CD4-positive, alpha-beta T cell treated with Interleukin-6 at 100 ng/mL for 8 hours (primary cell): Measurements from ENCODE around the gene INTS6.
A peak's percentile ranks its signal among the peaks of the same experiment; 100 is the strongest.
"Not testable (repeated sequence)": the region's sequence is repeated elsewhere in the genome, so short reads cannot be mapped to it uniquely, and the experiment has no call there.

Source experiments
- DNase-seq: peaks from one replicate; pipeline ENCODE4 v3.0.0-alpha.2; 2020; ENCODE audit warnings: mixed read lengths, low spot score

Gene INTS6

DNA sequence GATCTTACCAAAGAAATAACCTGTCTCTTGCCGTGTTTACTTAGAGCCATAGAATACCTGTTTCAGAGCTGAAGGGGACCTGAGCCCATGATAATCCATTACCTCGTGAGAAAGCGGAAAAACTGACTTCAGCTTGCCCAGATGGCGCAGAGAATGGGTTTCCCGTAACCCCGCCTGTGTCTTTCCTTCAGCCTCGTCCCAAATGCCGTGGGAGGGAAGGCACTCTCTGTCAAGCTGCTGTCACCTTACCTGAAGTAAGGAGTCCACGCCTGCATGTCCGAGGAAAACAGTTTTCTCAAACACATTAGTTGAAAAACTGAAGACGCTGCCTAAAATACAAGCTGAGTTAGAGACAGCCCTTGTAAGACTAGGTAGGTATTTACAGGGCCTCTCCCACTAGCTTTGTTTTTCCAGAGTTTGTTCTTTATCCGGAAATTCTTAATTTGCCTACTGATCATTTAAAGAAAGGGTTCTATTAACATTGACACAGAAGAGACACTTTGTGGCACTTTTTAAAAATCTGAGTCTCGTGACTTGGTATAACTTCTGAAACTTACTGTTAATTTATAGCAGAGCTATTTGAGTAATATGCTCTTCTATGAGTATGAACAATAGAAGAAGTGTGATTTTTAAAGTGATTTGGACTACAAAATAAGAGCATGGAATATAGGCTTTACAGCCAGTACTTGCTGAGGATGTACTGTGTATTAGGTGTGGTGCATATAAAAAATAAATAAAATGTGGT, 1.3 kb upstream of the INTS6 start:
- peak; percentile 19 for DNase-seq

DNA sequence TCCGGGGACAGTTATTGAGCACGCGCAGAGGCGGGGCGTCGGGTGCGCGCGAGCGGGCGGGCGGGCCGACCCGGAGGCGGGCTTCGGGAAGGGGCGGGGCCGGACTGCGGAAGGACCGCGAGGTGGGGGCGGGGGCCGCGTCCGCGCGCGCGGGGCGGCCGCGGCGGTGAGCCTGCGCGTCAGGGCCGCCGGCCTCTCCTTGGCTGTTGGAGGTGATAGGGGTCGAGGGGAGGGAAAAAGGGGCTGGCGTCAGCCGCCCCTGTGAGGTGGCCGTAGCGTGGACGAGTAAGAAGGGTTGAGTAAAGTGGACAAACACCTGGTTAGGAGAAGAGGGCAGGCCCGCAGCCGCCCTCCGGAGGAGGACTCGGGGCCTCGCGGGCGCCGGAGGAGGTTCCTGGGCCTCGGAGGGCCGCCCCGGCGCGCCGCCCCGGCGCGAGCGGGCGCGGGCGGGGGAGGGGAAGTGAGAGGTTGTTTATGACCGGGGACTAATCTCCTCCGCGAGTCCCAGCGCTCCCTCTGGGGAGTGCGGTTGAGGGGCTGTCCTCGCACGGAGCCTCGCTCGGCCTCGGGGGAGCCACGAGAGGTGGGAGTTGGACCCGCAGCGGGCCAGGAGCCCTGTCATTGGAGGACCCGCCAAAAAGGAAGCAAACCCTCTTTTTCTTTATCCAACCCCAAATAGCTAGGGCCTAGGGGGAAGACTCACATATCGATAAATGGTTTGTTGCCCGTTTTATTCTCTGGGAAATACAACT, 547 bp upstream of the INTS6 start:
- peak; percentile 81 for DNase-seq

DNA sequence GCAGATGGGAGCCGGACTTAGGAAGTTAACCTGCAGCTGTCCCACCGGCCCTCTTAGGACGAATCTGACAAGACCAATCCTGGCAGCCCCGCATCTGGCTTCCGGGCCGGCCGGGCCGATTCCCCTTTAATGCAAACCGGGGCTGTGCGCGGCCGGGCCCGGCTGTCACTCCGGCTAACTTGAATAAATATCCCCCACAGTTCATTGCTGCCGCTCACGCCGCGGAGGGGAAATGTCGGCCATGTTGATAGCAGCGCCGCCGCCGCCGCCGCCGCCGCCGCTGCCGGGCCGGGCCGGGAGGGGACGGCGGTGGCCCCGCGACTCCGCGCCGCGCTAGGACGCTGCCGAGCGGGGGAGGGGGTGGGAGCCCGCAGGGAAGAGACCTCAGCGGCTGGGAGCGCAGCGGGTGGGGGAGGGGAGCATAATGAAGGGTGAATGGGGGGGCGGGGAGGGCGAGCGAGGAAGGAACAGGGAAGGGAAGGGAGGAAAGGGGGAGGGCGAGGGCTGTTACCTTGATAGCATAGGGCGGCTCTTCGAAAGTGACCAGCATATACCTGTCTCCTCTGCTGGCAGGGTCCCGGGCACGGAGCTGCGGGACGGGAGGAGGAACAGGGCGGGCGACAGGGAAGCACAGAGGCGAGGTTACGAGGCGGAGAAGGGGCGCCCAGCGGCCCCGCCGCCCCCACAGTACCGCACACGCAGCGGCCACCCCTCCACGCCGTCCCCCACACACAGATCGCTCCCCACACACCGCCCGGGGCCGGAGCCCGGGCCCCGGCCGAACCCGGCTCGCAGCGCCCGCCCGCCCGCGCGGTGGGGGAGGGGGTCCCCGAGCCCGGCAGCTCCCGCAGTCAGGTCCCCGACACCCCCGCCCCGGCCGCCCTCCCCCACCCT, 1.1 kb downstream of the INTS6 start:
- DNase-seq: peak; percentile 71

DNA sequence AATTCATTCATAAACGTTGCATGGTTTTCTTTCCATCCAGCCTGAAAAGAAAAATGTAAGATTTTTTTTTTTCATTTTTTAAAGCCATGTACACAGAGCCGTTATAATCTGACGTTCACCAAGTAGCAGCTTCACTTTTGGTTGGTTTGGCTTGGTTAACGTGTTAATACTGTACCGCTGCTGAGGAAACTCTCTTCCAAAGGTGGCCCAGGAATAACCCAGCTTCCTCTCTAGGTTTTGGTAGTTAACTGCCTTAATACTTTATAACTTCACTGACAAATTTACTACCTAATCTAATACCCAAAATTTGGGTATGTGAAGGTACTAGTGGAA, 1.7 kb downstream of the INTS6 start:
- no peak for DNase-seq

DNA sequence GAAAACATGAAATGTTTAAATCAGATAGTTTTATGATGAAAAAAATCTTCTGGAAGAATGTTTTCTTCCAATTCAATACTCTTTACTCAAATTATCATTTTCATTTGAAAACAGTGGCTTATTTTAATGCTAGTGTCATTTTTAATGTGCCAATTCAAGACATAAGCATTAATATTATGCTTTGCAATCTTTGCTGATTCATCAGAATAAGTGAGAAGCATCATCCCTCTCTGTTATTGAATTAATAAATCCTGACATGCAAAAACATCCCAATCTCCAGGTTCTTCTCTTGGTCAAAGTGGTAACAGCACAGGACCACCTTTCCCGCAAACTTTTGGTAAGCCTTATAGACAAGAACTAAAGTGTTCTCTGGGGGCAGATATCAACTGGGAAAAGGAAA, 3.8 kb downstream of the INTS6 start:
- no peak for DNase-seq

DNA sequence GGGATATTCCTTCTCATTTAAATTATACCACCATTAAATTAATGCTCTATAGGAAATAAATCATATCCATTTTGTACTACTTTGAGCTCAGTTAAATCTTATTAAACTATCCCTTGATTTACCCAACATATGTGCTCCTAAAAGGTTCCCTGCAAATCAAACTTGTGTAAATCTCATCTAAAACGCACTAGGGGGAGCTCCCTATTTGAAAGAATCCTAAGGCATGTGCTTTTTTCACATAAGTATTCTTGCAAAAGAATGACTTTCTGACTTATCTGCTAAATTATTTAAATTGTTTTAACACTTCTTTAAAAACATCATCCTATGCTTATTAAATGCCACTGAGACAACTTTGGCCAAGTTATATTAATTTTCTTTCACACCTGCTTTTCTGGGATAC, 7.9 kb downstream of the INTS6 start:
- DNase-seq: no peak

DNA sequence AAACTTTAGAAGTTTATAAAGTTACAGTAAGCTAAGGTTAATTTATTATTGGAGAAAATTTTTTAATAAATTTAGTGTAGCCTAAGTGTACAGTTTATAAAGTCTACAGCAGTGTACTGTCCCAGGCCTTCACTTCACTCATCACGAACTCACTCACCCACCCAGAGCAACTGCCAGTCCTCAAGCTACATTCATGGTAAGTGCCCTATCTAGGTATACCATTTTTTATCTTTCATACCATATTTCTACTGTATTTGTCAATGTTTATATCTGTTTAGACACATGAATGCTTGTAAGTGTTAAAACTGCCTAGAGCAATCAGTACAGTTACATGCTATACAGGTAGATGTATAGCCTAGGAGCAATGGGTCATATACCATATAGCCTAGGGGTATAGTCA, 12.5 kb downstream of the INTS6 start:
- no peak for DNase-seq

DNA sequence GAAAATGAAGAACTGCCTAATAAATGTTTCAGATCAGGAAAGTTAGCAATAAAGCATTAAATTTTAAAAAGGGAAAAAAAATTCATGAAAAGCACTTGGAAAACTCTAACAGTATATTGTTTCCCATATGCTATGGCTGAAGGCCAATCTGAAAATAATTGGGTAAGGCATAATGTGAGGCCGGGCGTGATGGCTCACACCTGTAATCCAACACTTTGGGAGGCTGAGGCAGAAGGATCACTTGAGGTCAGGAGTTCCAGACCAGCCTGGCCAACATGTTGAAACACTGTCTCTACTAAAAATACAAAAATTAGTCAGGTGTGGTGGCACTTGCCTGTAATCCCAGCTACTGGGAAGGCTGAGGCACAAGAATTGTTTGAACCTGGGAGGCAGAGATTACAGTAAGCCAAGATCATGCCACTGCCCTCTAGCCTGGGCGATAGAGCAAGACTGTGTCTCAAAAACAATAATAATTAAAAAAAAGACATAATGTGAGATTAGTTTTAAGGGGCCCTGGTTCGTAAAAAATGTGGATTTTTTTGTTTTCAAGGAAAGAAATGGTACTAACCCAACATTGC, 15.2 kb downstream of the INTS6 start:
- DNase-seq: no peak

DNA sequence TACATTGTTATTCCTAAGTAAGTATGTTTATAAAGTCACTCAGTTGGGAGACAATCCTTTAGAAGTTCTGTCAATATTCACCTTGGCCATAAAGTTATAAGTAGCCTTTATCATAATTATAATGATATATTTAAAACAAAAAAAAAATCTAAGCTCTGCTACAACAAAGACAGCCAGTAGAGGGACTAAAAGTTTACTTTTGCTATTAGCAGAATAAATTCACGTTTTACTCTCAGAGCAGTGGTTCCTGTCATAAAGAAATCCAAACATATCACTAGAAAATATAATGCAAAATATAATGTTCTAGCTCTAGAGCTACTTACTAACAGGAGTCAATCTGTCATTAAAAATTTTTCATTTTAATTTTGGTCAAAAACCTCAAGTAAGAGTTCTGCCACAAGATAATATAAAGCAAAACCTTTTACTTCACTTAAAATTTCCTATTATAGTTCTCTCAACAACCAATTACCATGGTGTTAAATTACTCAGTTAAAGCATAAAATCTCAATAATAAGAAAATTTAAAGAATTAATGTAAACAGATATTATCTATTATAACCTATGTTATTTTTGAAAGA, 17.7 kb downstream of the INTS6 start:
- DNase-seq: no peak

DNA sequence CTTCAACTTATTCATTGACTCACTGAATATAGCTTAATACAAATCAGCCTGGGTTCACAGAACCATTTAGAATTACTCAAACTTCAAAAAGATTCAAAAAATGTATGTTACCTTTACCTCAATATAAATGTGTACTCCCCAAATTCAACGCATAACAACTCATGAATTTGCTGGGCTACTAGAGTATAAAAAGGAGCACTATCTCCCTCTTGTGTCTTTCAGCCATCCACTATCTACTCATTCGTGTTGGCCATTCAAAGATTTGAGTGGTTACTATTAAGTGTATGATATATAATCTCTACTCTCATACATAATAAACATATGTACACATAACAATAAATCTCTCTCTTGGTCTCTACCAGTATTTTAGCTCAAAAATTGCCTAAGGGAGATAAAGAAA, 20.3 kb downstream of the INTS6 start:
- DNase-seq: no peak

DNA sequence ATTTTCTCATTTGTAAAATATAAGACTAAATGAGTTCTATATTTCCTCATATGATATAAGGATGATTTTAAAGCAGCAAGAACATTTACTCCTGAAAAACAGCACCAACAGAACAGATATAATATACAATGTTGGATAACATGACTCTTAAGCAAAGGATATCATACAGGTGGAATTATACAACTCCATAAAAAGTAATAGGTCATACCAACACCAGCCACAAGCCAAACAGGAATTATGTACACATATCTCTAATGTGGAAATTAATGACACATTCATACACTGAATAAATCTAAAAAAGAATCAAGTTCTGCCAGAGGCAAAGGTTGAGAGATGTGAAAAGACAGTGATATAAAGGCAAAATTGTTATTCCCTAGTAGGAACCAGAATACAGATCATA, 25.9 kb downstream of the INTS6 start:
- no peak for DNase-seq

DNA sequence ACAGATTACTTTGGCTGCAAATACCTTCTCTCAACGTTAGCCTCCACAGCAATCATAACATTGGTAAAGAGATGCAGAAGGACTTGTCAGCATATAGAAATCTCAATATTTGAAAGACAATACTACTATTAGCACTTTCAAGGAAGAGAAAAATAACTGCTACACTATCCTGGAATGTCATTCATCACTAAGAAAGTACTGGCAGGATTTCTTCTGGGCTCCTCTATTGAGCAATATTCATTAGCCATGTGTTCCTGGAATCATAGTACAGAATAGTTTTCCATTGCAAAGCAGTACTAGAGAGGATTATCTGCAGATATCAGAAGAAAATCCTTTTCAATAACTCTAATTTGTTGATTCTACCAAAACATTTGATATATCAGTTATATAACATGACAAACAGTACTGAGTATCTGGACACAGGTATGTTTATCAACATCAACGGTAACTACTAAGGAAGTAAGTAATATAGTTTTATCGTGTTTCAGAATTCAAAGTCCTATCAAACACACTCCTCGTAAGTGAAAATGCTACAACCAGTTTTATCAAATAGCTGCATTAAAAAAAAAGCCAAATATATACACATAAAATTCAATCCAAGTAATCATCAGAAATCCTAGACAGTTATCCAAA, 27.3 kb downstream of the INTS6 start:
- no peak for DNase-seq

DNA sequence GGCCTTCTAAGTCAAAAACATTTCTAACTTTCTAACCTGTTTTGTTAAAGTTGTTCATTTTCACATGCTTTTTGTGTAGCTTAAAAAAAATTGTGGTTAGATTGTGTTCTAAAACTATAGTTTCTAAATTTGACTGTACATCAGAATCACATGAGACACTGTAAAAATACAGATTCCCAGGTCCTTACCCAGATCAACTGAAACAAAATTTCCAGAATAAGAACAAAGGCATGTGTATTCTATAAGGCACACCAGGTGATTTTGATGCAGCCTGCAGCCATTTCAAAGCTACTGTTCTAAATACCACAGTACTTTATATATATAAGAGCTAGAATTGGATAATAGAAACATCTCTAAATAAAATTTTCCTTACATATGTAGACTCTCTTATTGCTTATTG, 29.1 kb downstream of the INTS6 start:
- DNase-seq: no peak

DNA sequence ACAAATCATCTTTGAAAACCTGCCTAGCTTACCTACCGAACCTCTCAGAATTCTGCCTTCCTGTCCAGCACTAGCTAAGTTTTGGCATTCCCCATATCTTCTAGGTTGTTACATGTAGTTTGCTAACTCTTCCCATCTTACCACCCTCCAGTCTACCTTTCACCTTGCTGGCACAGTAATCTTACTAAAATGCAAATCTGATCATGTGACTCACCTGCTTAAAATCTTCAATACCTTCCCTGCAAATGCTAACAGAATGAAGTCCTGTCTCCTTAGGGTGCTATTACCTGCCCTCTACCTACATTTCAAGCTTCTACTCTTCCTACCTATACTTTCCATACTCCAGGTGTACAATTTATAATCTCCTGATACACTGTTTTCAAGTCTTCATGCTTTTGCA, 30.4 kb downstream of the INTS6 start:
- no peak for DNase-seq

DNA sequence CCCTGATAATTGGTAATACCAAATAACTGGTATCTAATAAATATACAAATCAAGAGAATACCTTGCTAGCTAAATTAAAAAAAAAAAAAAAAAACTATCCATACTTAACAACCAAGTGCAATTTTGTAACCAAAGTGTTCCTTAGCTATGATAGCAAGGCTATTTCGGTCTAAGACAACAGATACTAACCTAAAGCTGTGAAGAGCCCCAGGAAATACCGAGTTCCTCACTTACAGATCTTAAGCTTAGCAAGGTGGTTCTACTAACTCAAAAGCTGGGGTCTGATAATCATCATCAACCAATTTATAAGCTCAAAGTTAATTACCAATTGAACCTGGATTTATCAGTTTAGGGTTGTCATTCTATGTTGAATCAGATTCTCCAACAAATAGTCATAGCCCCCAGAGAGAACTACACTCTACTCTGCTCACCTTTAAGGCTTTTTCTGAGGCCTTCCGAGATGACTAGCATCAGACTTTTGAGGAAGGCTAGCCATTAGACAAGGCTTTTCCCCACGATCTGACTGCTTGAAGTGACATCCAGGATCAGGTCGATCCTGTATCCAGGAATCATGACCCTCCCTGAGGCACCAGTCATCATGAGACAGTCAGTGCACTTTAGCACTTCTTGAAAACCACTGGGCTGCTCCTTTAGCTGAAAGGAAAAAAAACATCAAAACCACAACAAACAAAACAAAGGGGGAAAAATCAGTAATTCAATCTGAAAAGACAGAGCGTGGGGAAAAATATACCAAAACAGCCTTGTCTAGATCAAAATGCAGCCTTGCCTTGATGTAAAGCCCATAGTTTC, 31.9 kb downstream of the INTS6 start:
- peak; percentile 5 for DNase-seq

DNA sequence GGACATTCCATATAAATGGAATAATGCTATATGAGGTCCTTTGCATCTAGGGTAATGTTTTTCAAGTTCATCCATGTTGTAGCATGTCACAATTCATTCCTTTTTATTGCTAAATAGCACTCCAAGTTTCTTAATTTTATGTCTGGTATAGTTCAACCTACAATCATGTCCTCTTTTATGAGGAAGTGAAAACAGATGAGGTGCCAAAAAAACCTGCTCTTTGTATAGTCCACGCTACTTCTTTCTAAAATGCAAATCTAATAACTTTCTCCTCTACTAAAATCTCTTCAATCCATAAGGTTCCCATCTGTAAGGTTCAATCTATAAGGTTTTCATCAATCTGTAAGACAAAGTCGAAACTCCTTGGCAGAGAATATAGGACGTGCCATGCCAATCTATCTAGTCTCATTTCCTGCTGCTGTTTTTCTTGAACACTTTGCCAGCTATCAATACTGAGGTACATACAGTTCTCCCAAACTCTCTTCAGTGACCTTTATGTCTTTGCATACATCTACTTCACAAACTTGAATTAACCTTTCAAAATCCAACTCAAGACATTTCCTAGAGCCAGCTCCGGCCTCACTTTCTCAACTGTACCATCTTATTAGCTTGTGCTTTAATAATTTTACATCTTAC, 33.7 kb downstream of the INTS6 start:
- no peak for DNase-seq

DNA sequence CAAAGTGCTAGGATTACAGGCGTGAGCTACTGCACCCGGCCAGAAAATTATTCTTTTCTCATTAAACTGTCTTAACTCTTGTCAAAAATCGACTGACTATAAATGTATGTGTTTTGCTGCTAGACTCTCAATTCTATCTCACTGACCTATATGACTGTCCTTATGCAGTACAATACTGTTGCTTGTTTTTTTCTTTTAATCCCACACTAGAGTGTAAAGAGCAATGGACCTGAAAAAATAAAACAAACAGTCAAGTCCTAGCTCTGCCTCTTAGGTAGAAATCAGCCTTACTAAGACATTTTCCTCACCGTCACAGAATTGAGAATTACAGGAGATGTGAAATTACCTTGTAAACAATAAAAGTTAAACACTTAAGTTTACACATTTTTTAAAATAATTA, 35.1 kb downstream of the INTS6 start:
- DNase-seq: no peak

DNA sequence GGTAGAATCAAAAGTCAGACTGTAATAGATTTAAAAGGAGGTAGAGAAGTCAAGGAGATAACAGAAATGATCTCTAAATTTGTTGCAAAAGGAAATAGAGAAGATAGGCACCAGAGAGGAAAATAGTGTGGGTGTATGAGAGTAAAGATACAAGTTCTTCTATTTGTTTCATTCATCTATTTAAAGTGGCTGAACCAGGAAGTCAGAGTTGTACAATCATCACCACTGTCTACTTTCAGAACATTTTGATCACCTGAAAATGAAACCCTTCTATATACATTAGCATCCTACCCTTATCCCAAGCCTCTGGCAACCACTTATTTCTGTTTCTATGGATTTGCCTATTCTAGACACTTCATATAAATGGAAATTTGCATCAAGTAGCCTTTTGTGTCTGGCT, 36.7 kb downstream of the INTS6 start:
- DNase-seq: no peak

DNA sequence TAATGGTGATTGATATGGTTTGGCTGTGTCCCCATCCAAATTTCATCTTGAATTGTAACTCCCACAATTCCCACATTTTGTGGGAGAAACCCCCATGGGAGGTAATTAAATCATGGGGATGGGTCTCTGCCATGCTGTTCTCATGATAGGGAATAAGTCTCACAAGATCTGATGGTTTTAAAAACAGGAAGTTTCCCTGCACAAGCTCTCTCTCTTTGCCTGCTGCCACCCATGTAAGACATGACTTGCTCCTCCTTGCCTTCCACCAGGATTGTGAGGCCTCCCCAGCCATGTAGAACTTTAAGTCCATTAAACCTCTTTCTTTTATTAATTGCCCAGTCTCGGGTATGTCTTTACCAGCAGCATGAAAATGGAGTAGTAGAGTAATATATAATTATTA, 37.5 kb downstream of the INTS6 start:
- not testable (repeated sequence) for DNase-seq

DNA sequence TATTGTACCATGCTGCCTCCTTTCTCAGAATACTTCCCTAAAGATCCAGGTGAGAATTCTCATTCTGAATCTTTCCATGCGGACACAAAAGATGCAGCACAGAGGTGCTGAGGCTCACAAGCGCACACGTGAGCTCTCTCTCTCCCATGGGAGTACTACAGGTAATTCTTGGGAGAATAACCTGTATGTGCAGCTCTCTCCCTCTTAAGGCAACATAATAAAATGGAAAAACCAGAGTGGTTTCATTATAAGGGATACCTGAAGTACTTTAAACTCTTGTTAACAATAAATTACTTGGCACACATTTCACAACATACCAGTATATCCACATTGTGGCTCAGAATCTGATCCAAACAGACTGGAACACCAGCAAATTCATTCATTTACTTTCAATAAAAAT, 40.4 kb downstream of the INTS6 start:
- DNase-seq: no peak
